ENCODE results near the gene PLCD3.

The PLCD3 gene

GRCh38 chr17:45135192-45135977 lies 3.1 kb upstream of the PLCD3 start, which contains the start of gene ACBD4:
TSS of gene ACBD4 (plus strand) at chr17:45135687. CDS start at chr17:45136145, 458 bp downstream.
- peak; percentile 95 for DNase-seq (ENCODE audit: low read depth)
- in situ Hi-C loops (cut with HindIII; ENCODE audit: low sequenced_read_pairs), result no loop called here
- peak within 1 kb of the TSS; percentile 53 for H3K4me3 ChIP-seq (ENCODE audit: low read depth, low read length)
- TF ChIP-seq, protein P1, sequence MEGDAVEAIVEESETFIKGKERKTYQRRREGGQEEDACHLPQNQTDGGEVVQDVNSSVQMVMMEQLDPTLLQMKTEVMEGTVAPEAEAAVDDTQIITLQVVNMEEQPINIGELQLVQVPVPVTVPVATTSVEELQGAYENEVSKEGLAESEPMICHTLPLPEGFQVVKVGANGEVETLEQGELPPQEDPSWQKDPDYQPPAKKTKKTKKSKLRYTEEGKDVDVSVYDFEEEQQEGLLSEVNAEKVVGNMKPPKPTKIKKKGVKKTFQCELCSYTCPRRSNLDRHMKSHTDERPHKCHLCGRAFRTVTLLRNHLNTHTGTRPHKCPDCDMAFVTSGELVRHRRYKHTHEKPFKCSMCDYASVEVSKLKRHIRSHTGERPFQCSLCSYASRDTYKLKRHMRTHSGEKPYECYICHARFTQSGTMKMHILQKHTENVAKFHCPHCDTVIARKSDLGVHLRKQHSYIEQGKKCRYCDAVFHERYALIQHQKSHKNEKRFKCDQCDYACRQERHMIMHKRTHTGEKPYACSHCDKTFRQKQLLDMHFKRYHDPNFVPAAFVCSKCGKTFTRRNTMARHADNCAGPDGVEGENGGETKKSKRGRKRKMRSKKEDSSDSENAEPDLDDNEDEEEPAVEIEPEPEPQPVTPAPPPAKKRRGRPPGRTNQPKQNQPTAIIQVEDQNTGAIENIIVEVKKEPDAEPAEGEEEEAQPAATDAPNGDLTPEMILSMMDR (IDR thresholded peaks at IDR 0.05; ENCODE audit: low read depth, low read length, missing control alignments), result peak; percentile 100

- TF ChIP-seq, protein P1 (IDR thresholded peaks at IDR 0.05; ENCODE audit: low read depth, low read length, missing control alignments), result peak; percentile 75
- peak overlapping the region; percentile 88 for H3K4me3 ChIP-seq (ENCODE audit: low read depth, low read length)
- in situ Hi-C loops (cut with HindIII; ENCODE audit: low sequenced_read_pairs), result no loop called here
- DNase-seq (ENCODE audit: low read depth), result no peak
These were observed 503 bp upstream of the PLCD3 start for GRCh38 chr17:45132572-45133463.

- DNase-seq (ENCODE audit: low read depth), result no peak
- peak overlapping the region; percentile 88 for H3K4me3 ChIP-seq (ENCODE audit: low read depth, low read length)
- in situ Hi-C loops (cut with HindIII; ENCODE audit: low sequenced_read_pairs), result no loop called here
- TF ChIP-seq, protein P1 (IDR thresholded peaks at IDR 0.05; ENCODE audit: low read depth, low read length, missing control alignments), result peak; percentile 77
These were observed 547 bp downstream of the PLCD3 start for GRCh38 chr17:45131616-45132319.

DNA sequence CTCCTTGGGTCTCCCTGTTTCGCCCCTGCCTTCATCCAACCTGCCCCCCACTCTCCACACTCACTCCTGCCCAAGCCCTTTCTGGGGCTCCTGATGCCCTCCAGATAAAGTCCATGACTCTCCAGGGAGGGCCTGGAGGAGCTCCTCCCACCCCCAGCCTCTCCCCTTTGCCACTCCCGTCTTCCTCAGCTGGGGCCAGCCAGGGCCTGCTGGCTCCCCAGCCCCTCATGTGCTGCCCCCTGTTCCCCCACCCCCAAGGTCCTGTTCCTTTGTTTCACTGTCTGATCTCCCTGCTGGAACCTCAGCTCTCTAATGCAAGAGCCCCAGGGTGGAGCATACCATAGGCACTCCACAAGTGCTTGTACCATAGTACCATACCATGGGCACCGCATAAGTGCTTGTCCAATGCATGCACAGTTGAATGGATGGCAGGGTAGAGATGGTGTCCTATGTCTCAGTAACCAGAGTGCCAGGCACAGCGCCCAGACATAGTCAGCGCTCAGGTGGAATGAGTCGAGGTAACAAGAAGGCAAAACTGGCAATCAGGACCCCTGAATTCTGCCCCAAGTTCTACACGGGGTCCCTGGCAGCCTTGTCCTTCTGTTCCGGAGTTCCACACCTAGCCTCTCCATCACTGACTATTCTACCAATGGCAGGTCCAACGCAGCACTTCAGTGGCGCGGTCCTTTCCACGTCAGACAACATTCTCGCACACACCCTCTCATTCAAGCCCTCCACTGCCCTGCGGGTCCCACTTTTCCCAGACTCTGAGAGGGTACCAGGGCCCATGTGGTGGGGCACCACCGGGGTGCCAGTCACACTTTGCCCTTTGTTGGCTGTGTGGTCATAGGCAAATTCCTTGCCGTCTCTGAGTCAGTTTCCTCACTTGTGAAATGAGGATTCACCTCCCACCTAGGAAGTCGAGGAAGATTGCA lies 1.4 kb downstream of the PLCD3 start:
- in situ Hi-C loops (cut with HindIII; ENCODE audit: low sequenced_read_pairs), result no loop called here
- DNase-seq (ENCODE audit: low read depth), result no peak
- peak overlapping the region; percentile 88 for H3K4me3 ChIP-seq (ENCODE audit: low read depth, low read length)
- TF ChIP-seq, protein P1 (IDR thresholded peaks at IDR 0.05; ENCODE audit: low read depth, low read length, missing control alignments), result no peak

DNA sequence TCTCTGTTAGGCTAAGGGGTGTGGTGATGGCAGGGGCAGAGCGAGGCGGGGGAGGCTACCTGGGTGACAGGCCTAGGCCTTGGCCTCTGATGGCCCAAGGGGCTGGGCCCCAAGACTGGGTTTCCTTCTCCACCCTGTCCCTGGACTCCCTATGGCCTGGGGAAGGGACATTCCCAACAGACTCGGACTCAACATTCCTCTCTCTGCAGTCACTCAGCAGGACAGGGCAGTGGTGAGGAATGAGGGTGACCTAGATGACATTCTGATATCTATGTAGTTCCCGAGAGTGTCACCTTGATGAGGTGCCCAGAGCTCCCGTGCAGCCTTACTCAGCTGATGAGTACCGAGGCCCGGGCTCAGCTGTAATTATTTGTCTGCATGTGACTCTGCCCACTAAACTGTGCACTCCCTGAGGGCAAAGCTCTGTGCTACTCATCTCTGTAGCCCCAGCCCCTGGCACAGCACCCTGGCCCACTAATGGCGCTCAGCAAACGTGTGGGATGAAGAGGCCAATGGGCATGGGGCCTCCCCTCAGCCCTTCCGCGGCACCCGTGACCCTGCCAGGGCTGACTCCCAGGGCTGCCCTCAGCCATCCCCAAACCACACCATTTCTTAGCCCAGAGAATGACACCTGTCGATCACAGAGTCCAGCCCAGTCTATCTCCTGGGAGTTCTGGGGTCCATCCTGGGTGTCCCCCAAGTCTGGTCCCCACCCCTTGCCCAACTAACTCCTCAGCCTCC lies 2.2 kb downstream of the PLCD3 start:
- H3K4me3 ChIP-seq (ENCODE audit: low read depth, low read length), result no peak overlapping the region
- TF ChIP-seq, protein P1 (IDR thresholded peaks at IDR 0.05; ENCODE audit: low read depth, low read length, missing control alignments), result no peak
- in situ Hi-C loops (cut with HindIII; ENCODE audit: low sequenced_read_pairs), result no loop called here
- DNase-seq (ENCODE audit: low read depth), result no peak
